Measurements from ENCODE around the gene SOS2.

SOS2 gene

GRCh38 chr14:50069325-50069724 is 162.1 kb downstream of the SOS2 start:
- Histone ChIP-seq H3K4me3 (ENCODE audit: low read depth, low read length, poor library complexity, severe bottlenecking) (no peak overlapping the region), H2AFZ (ENCODE audit: low read length) (no peak overlapping the region), H3K9ac (ENCODE audit: low read length) (no peak overlapping the region), H3K9me3 (ENCODE audit: low read length) (no peaks in the 10 kb centered on the region), H3K27ac (ENCODE audit: low read depth, low read length, poor library complexity, severe bottlenecking) (no peak overlapping the region), H3K4me2 (ENCODE audit: low read length) (no peak overlapping the region), H4K20me1 (ENCODE audit: insufficient read depth, low read length) (no peaks in the 10 kb centered on the region), H3K36me3 (ENCODE audit: insufficient read depth, low read length) (no peaks in the 10 kb centered on the region), H3K27me3 (ENCODE audit: insufficient read depth, low read length) (no peaks in the 10 kb centered on the region), H3K9me2 (ENCODE audit: low read depth, low read length) (no peaks in the 10 kb centered on the region), H3K4me1 (ENCODE audit: insufficient read depth, low read length, severe bottlenecking) (peaks cover 11% of the 10 kb centered on the region), H3F3A (ENCODE audit: insufficient read depth, low read length) (no peaks in the 10 kb centered on the region), H3K79me2 (ENCODE audit: insufficient read depth, low read length) (no peaks in the 10 kb centered on the region)
- no peak for TF ChIP-seq EZH2 (IDR thresholded peaks at IDR 0.05; ENCODE audit: borderline replicate concordance, low read length)
- no peak for TF ChIP-seq CTCF (IDR thresholded peaks at IDR 0.05; ENCODE audit: low read length)

- TF ChIP-seq EZH2 (IDR thresholded peaks at IDR 0.05; ENCODE audit: borderline replicate concordance, low read length) (no peak), CTCF (IDR thresholded peaks at IDR 0.05; ENCODE audit: low read length) (no peak)
- Histone ChIP-seq H3K27me3 (ENCODE audit: insufficient read depth, low read length) (no peaks in the 10 kb centered on the region), H3K4me3 (ENCODE audit: low read depth, low read length, poor library complexity, severe bottlenecking) (no peak overlapping the region), H3K9me3 (ENCODE audit: low read length) (no peaks in the 10 kb centered on the region), H3K4me2 (ENCODE audit: low read length) (no peak overlapping the region), H4K20me1 (ENCODE audit: insufficient read depth, low read length) (no peaks in the 10 kb centered on the region), H3K27ac (ENCODE audit: low read depth, low read length, poor library complexity, severe bottlenecking) (no peak overlapping the region), H3K79me2 (ENCODE audit: insufficient read depth, low read length) (no peaks in the 10 kb centered on the region), H3K9ac (ENCODE audit: low read length) (no peak overlapping the region), H3K9me2 (ENCODE audit: low read depth, low read length) (no peaks in the 10 kb centered on the region), H3F3A (ENCODE audit: insufficient read depth, low read length) (no peaks in the 10 kb centered on the region; the same call in 1 of the 2 replicates), H3K4me1 (ENCODE audit: insufficient read depth, low read length, severe bottlenecking) (peaks cover 15% of the 10 kb centered on the region), H2AFZ (ENCODE audit: low read length) (no peak overlapping the region), H3K36me3 (ENCODE audit: insufficient read depth, low read length) (no peaks in the 10 kb centered on the region)
These were observed 162.9 kb downstream of the SOS2 start for GRCh38 chr14:50068496-50068895.

- no peaks in the 10 kb centered on the region for H3K79me2 ChIP-seq (ENCODE audit: insufficient read depth, low read length)
- H3K36me3 ChIP-seq (ENCODE audit: insufficient read depth, low read length) = no peaks in the 10 kb centered on the region
- no peak overlapping the region for H3K4me2 ChIP-seq (ENCODE audit: low read length)
- H4K20me1 ChIP-seq (ENCODE audit: insufficient read depth, low read length) = no peaks in the 10 kb centered on the region
- H3F3A ChIP-seq (ENCODE audit: insufficient read depth, low read length) = no peaks in the 10 kb centered on the region; the same call in 1 of the 2 replicates
- no peak overlapping the region for H3K4me3 ChIP-seq (ENCODE audit: low read depth, low read length, poor library complexity, severe bottlenecking)
- H3K27ac ChIP-seq (ENCODE audit: low read depth, low read length, poor library complexity, severe bottlenecking) = no peak overlapping the region
- no peak overlapping the region for H3K9ac ChIP-seq (ENCODE audit: low read length)
- H2AFZ ChIP-seq (ENCODE audit: low read length) = no peak overlapping the region
- no peaks in the 10 kb centered on the region for H3K27me3 ChIP-seq (ENCODE audit: insufficient read depth, low read length)
- no peaks in the 10 kb centered on the region for H3K9me2 ChIP-seq (ENCODE audit: low read depth, low read length)
- TF ChIP-seq EZH2 (IDR thresholded peaks at IDR 0.05; ENCODE audit: borderline replicate concordance, low read length) (no peak), CTCF (IDR thresholded peaks at IDR 0.05; ENCODE audit: low read length) (no peak)
- H3K9me3 ChIP-seq (ENCODE audit: low read length) = no peaks in the 10 kb centered on the region
- peaks cover 20% of the 10 kb centered on the region for H3K4me1 ChIP-seq (ENCODE audit: insufficient read depth, low read length, severe bottlenecking)
These were observed 163.5 kb downstream of the SOS2 start for GRCh38 chr14:50067723-50068495.
